Fibroblast of pulmonary artery (primary cell): ENCODE data around the gene ACOX3.
A peak's percentile ranks its signal among the peaks of the same experiment; 100 is the strongest.

Source experiments
- DNase-seq: peaks from one replicate; pipeline ENCODE4 v3.0.0-alpha.2; 2010; ENCODE audit warnings: low read depth
- H3K4me3 ChIP-seq: replicated peaks from 2 replicates; pipeline ENCODE4 v1.5.1; 2011; ENCODE audit warnings: low read depth, mild to moderate bottlenecking, control low read depth, low read length, moderate library complexity
- CTCF ChIP-seq: IDR thresholded peaks from 2 replicates; pipeline ENCODE4 v1.5.1; 2011; ENCODE audit warnings: mild to moderate bottlenecking, control low read depth, low read length, inconsistent platforms; ENCODE audit errors: missing control alignments

ACOX3 gene

GRCh38 chr4:8384397-8385060 is 56.0 kb downstream of the ACOX3 start:
- no peak overlapping the region for H3K4me3 ChIP-seq
- no peak for TF ChIP-seq CTCF
- DNase-seq = no peak

- DNase-seq = peak; percentile 31
- TF ChIP-seq CTCF = no peak
- H3K4me3 ChIP-seq = no peak overlapping the region
Measured at GRCh38 chr4:8383451-8384160, 56.9 kb downstream of the ACOX3 start.

GRCh38 chr4:8383016-8383415 is 57.5 kb downstream of the ACOX3 start:
- no peak for DNase-seq
- TF ChIP-seq CTCF = no peak
- H3K4me3 ChIP-seq = no peak overlapping the region

GRCh38 chr4:8381814-8382581 is 58.5 kb downstream of the ACOX3 start:
- TF ChIP-seq CTCF = no peak
- DNase-seq = no peak
- no peak overlapping the region for H3K4me3 ChIP-seq

GRCh38 chr4:8380511-8381415 is 59.8 kb downstream of the ACOX3 start:
- TF ChIP-seq CTCF = no peak
- H3K4me3 ChIP-seq = no peak overlapping the region
- DNase-seq = no peak

- TF ChIP-seq CTCF = no peak
- DNase-seq = no peak
- no peak overlapping the region for H3K4me3 ChIP-seq
Measured at GRCh38 chr4:8379771-8380170, 60.8 kb downstream of the ACOX3 start.
